Activated CD8-positive, alpha-beta memory T cell treated with anti-CD3 and anti-CD28 coated beads, Interleukin-2, amount 50 U/mL, for 1 hour (primary cell): ENCODE results near the gene SARNP.
"Not testable (repeated sequence)": the region's sequence is repeated elsewhere in the genome, so short reads cannot be mapped to it uniquely, and the experiment has no call there.

Source experiments
- DNase-seq: peaks from one replicate; pipeline ENCODE4 v3.0.0-alpha.2; 2020; ENCODE audit errors: extremely low read depth

The SARNP gene, protein sequence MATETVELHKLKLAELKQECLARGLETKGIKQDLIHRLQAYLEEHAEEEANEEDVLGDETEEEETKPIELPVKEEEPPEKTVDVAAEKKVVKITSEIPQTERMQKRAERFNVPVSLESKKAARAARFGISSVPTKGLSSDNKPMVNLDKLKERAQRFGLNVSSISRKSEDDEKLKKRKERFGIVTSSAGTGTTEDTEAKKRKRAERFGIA

GRCh38 chr12:55817345-55818139 is at the start of gene SARNP, which contains the start of gene ORMDL2:
Gene SARNP (minus strand): TSS chr12:55817724. CDS start chr12:55817701, 23 bp downstream.
Gene ORMDL2 (plus strand): TSS chr12:55818041. CDS start chr12:55819000, 959 bp downstream.
- peak; percentile 98 for DNase-seq

DNA sequence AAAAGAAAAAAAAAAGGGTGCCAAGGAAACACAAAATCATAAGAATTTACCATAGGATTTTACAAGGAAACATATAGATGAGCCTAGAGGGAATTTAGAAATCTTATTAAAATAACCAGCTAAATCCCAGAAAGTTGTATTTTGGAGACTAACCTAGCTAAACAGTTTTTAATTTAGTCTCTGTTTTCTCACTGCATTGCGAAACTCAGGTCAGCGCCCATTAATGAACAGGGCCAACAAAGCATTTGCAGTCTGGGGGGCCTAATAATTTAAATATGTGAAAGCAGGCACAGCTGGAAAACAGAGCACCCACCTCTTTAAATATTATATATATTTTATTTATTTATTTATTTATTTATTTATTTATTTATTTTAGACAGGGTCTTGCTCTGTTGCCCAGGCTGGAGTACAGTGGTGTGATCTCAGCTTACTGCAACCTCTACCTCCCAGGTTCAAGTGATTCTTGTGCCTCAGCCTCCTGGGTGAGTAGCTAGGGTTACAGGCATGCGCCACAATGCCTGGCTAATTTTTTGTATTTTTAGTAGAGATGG is 49.0 kb upstream of the SARNP start:
- not testable (repeated sequence) for DNase-seq

DNA sequence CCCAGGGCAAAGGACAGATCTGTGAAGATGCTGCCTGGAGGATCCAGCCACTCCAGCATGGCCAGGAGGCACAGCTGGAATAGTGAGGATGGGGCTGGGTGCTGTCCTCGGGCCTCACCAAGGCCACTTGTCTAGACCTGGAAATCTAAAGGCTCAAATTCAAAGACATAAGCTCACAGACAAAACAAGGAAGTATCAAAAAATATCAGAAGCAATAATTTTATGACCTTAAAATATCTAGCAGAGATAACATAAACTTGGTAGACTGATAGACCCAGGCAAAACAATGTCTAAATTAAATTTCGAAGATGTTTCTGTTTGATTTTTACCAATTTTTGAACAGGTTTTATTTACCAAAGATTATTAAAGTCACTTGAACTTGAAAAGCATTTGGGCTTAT is 47.8 kb upstream of the SARNP start:
- no peak for DNase-seq

DNA sequence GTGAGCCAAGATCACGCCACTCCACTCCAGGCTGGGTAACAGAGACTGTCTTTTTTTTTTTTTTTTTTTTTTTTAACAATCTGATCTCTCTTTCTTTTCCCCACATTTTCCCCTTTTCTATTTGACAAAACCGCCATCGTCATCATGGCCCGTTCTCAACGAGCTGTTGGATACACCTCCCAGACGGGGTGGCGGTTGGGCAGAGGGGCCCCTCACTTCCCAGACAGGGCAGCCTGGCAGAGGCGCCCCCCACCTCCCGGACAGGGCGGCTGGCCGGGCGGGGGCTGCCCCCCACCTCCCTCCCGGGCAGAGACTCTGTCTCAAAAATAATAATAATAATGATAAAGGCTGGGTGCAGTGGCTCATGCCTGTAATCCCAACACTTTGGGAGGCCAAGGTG is 45.4 kb upstream of the SARNP start:
- DNase-seq, result not testable (repeated sequence)

DNA sequence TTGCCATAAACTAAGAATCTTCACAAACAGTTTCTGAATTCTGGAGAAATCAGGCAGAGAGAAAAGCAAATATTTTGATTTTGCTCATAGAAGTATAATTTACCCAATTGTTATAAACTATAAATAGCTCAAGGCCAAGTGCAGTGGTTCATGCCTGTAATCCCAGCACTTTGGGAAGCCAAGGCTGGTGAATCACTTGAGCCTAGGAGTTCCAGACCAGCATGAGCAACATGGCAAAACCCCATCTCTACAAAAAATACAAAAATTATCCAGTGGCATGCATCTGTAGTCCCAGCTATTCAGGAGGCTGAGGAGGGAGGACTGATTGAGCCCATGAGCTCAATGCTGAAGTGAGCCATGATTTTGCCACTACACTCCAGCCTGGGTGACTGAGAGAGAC is 44.8 kb upstream of the SARNP start:
- no peak for DNase-seq

DNA sequence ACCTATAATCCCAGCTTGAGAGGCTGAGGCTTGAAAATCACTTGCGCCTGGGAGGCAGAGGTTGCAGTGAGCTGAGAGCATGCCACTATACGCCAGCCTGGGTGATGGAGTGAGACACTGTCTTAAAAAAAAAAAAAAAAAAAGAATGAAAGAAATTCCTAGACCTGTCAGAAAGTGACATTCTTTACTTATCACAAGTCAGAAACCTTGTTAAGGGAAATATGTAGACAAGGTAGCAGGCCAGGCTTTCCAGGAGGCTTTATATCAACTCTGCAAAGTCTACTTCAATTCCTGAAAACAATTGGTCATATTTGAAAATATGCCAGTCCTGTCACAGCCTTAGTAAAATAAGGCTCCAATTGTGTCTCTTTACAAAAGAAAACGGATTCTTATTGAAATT is 44.3 kb upstream of the SARNP start:
- no peak for DNase-seq

DNA sequence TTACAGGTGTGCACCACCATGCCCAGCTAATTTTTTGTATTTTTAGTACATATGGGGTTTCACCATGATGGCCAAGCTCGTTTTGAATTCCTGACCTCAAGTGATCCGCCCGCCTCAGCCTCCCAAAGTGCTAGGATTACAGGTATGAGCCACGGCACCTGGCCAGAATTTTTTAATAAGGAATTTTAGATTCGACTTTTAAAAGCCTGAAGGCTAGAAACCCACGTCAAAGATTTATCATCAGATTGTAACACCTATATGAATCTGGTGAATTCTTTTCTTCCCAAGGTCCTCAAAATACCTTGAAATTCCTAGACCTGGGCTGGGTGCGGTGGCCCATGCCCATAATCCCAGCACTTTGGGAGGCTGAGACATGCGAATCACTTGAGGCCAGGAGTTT is 43.9 kb upstream of the SARNP start:
- no peak for DNase-seq

GRCh38 chr12:55852740-55853139 is 35.2 kb upstream of the SARNP start:
- DNase-seq, result no peak

DNA sequence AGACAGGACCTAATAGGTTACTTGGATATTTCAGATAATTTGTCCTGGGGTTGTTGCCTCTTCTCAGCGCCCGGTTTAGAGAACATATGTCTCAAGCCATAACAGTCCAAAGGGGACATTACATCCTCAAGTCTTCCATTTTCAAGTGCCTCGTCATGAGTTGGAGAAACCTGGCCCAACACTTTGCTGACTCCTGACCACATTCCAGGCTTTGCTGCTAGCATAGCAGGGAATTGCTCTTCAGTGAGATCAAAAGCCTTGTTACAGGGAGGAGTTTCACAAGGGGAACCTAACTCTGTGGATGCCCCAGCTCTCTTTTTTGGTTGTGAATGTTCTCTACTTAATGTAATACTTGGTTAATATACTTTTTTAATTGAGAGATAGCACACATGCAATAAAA is 33.4 kb upstream of the SARNP start:
- no peak for DNase-seq

GRCh38 chr12:55850401-55850800 is 32.9 kb upstream of the SARNP start:
- no peak for DNase-seq

- no peak for DNase-seq
These were observed 32.3 kb upstream of the SARNP start for GRCh38 chr12:55849616-55850343.

GRCh38 chr12:55847603-55848291 is 30.2 kb upstream of the SARNP start:
- no peak for DNase-seq

- no peak for DNase-seq
These were observed 29.5 kb upstream of the SARNP start for GRCh38 chr12:55847033-55847432.

DNA sequence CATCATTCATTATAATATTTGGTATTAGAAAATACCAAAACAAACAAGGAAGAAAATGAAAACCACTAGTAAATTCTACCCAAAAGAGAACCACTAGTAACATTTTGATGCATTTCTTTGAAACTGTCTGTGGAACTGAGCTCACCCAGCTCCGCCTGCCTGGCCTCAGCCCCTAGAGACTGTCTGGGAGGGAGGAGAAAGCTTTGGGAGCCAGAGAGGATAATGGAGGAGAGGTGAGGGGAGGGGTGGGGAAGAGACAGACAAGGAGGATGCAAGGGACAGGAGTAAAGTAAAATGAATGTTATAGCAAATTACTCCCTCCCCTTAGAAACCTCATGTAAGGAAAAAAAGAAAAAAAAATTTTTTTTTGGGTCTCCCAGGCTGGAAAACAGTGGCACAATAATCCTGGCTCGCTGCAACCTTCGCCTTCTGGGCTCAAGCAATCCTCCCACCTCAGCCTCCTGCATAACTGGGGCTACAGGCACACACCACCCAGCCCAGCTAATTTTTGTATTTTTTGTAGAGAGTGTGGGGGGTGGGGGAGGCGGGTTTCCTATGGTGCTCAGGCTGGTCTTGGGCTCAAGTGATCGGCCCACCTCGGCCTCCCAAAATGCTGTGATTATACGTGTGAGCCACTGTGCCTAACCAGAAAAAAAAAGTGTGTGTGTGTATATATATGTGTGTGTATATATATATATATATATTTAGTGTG is 28.4 kb upstream of the SARNP start:
- no peak for DNase-seq

DNA sequence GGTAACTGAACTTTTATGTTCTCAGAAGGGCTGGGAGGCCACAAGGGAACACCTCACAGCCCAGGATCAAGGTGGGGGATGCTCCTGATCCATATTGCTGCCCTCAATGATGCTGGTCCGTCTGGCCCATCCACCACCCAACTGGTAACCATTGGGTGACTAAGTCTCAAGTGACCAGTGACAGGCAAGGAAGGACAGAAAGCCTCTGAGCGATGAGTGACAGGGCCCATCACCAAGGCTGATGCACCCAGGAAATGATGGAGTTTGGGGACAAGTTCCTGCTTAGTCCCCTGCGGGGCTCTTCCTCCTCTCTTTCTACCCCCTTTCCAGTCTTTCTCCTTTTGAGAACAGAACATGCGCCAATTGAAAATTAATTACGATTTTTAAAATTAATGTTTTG is 27.8 kb upstream of the SARNP start:
- no peak for DNase-seq

DNA sequence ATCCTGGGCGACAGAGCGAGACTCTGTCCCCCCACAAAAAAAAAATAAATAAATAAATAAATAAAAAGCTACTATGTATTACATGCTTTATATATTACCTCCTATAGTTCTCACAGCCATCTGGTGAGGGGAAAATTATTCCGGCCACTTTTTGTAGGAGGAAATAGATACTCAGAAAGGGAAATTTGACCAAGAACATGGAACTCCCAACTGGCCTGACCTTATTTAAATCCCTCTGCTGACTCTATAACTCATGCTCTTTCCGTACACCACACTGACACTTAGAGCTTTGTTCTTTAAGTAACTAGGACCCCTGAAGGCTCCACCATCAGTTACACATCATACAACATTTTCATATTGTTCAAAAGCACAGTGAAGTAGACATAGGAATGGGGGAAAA is 27.4 kb upstream of the SARNP start:
- DNase-seq, result no peak

- no peak for DNase-seq
These were observed 25.9 kb upstream of the SARNP start for GRCh38 chr12:55843431-55843830.

- DNase-seq, result no peak
These were observed 25.3 kb upstream of the SARNP start, which contains the start of gene MMP19 for GRCh38 chr12:55842681-55843429. Gene MMP19 (minus strand): TSS chr12:55842936. CDS start chr12:55842830, 106 bp downstream.

DNA sequence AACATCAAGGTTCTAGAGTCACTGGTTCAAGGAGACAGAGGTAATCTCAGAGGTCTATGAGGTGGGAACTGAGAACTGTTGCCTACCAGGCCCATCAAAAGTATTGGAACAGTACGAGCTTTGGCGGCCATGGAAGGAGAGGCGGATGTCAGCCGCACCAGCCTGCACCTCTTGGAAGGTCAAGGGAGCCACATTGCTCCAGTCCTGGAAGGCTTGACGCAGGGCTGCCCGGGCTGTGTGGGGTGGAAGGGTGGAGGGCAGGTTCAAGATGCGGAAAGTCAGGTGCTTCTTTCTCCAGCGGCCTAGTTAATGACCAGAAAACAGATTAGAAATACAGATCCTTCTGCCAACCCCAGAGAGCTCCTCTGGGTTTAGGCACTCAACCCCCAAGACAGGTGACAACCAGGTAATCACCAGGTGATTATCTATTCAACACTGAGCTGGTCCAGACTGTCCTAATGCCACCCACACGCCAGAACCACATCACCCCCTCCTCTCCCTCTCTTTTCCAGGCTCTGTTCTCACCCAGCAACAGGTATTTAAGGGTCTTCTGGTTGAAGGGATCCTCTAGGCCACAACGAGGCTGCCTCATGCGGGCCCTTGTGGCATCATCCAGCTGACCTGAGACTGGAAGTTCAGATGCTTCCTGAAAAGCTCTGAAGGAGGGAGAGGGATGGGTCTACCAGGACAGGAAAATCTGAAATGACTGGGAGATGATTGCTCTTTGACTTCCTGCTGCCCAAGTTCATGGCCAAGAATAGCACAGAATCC is 23.2 kb upstream of the SARNP start:
- DNase-seq, result no peak
